SKM-1 (cell line): ENCODE results near the gene CADM1.
A peak's percentile ranks its signal among the peaks of the same experiment; 100 is the strongest.

Experiments used
- DNase-seq: peaks from one replicate; lab custom pipeline; 2025; ENCODE audit not compliant: unreplicated experiment; lab: John Stamatoyannopoulos, UW

Gene CADM1

GRCh38 chr11:115161876-115162275, 342.3 kb downstream of the CADM1 start:
- DNase-seq, result no peak

DNA sequence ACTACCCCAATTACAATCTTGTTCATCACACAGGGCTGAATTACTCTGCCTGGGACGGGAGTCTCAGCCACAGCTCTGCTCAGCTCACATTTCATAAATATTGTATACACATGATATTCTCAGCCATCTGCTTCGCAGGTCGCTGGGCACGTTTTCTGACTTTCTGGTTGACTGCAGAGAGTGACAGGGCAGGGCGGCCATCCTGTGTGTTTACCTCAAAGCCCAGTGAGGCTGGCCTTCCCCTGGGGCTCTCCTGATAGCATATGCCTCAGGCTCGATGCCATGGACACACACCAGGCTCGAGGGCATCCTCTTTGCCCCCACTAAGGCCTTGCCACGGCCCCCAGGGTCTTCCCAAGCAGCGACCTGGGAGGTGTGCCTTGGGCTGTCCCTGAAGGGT, 345.0 kb downstream of the CADM1 start:
- no peak for DNase-seq

- DNase-seq, result no peak
Observed at GRCh38 chr11:115158053-115158452, 346.2 kb downstream of the CADM1 start.

DNA sequence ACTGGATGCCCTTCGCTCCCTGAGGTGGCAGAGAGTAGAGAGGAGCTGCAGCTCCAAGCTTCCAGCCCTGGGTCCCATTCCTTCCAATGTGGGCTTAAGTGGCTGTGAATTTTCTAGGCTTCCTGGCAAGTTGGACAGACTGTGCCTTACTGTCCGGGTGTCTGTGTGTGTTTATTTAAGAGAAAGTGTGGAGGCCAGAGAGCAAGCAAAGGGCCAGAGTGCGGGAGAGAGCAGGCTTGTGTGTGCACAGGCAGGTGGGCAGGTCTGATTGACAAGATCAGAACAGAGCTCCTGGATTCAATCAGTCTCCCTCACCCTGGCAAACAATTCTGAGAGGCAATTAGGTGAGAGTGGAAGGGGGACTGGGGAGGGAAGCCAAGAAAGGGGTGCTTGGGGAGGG, 347.0 kb downstream of the CADM1 start:
- DNase-seq, result no peak

- DNase-seq, result no peak
Observed at GRCh38 chr11:115155978-115156377, 348.2 kb downstream of the CADM1 start.

GRCh38 chr11:115155320-115155719, 348.9 kb downstream of the CADM1 start:
- DNase-seq, result no peak

DNA sequence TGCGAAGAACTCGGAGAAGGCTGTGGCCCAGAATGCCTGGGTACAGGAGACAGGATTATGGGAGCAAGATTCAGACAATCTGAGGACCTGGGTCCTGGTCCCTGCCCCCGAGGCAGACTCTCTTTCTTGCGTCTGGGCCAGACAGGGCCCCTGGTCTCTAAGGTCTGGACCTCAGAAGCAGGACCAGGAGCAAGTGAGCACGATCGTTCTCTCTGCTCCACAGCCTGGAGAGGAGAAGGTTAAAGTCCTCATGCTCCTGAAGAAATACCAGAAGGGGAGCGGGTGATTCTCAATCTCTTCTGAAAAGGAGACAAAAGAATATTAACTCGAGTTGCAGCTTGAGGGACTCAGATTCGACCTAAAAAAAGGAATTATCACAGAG, 349.9 kb downstream of the CADM1 start:
- no peak for DNase-seq

- DNase-seq, result no peak
Observed at GRCh38 chr11:115153731-115154354, 350.4 kb downstream of the CADM1 start.

GRCh38 chr11:115153135-115153534, 351.1 kb downstream of the CADM1 start:
- peak; percentile 11 for DNase-seq

DNA sequence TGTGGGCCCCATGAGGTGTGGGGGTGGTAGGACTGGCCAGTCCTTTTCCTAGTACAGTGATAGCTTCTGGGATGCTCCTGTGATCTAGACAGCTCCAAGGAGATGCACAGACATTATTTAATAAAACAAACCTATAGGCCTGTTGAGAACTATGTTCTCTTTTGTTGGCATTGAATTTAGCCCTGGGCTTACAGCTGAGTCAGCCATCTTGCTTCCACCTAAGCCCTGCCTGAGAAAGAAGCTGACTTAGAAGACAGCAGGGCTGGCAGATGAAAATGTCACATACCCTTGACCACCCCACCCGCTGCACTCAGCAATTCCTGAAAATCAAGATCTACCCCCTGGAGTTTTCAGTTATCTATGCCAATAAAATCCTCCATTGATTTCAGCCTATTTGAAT, 353.2 kb downstream of the CADM1 start:
- DNase-seq, result no peak

- DNase-seq, result no peak
Observed at GRCh38 chr11:115148691-115149090, 355.5 kb downstream of the CADM1 start.

- no peak for DNase-seq
Observed at GRCh38 chr11:115148101-115148500, 356.1 kb downstream of the CADM1 start.

DNA sequence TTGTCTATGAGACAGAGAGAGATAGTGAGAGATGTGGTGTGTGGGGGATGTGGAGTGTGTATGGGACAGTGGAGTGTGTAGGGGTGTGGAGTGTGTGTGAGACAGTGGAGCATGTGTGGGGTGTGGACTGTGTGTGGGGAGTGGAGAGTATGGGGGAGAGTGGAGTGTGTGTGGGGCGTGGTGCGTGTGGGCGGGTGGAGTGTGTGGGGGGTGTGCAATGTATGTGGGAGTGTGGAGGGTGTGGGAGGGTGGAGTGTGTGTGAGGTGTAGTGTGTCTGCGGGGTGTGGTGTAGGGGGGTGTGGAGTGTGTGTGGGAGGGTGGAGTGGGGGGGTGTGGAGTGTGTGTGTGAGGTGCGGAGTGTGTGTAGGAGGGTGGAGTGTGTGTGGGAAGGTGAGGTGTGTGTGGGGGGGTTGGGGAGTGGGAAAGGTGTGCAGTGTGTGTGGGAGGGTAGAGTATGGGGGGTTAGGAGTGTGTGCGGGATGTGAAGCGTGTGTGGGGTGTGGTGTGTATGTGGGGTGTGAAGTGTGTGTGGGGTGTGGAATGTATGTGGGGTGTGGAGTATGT, 356.9 kb downstream of the CADM1 start:
- DNase-seq, result no peak

- DNase-seq, result no peak
Observed at GRCh38 chr11:115146425-115146824, 357.8 kb downstream of the CADM1 start.

GRCh38 chr11:115145324-115145723, 358.9 kb downstream of the CADM1 start:
- DNase-seq, result no peak

GRCh38 chr11:115144914-115145313, 359.3 kb downstream of the CADM1 start:
- no peak for DNase-seq

GRCh38 chr11:115144014-115144413, 360.2 kb downstream of the CADM1 start:
- DNase-seq, result no peak

GRCh38 chr11:115141231-115142114, 362.7 kb downstream of the CADM1 start:
- no peak for DNase-seq

DNA sequence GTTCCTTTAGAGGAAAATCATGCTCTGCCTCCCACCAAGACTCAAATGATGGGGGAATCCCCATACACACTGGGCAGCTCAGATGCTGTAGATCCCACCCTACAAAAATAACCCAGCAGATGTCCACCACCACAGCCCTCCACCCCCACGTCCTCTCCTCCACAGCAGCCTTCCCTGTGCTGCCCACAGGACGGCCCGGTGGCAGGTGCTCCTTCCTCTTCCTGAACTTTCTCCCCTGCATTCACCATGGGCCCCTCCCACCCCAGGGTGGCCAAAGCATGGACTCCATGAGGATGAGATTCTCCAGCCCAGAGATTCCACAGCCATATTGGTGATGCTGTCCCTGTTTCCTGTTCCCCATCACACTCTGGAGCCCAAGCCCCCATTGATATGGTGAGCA, 368.3 kb downstream of the CADM1 start:
- DNase-seq, result no peak

DNA sequence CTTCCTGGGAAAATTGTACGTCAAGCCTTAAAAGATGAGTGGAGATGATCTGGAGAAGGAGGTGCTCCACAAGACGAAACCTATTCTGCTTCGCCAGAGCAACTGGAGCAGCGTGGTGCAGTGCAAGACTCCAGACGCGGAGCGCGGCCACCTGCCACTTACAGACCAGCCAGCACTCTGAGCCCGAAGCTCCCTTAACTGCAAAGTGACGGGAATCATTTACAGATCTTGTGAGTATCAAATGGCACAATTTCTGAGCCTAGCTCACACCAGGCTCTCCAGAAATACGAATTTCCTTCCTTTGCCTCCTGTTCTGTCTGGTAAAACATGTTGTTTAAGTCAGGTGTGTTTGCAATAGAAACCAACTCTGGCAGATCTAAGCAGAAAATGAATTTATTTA, 369.3 kb downstream of the CADM1 start:
- no peak for DNase-seq

GRCh38 chr11:115133475-115134209, 370.6 kb downstream of the CADM1 start:
- no peak for DNase-seq
